HUES64 (cell line): ENCODE measurements around the gene CPSF3.
"Not testable (repeated sequence)": the region's sequence is repeated elsewhere in the genome, so short reads cannot be mapped to it uniquely, and the experiment has no call there.

Source experiments
- H3K27ac ChIP-seq: 2 replicates; pipeline ENCODE4 v1.7.0; 2013; ENCODE audit warnings: low read depth, low read length, inconsistent platforms
- H3K27me3 ChIP-seq: 2 replicates; pipeline ENCODE4 v1.6.1; 2013; ENCODE audit warnings: mild to moderate bottlenecking, low read length; ENCODE audit not compliant: insufficient read depth
- H3K36me3 ChIP-seq: 2 replicates; pipeline ENCODE4 v1.6.1; 2013; ENCODE audit warnings: mild to moderate bottlenecking, low read length; ENCODE audit not compliant: insufficient read depth
- H3K4me1 ChIP-seq: 2 replicates; pipeline ENCODE4 v1.6.1; 2013; ENCODE audit warnings: mild to moderate bottlenecking, low read length, moderate library complexity; ENCODE audit not compliant: insufficient read depth
- H3K4me3 ChIP-seq: 2 replicates; pipeline ENCODE4 v1.5.1; 2013; ENCODE audit warnings: mild to moderate bottlenecking, low read length, moderate library complexity
- H3K9ac ChIP-seq: 2 replicates; pipeline ENCODE4 v1.6.1; 2013; ENCODE audit warnings: mild to moderate bottlenecking, low read depth, low read length
- H3K9me3 ChIP-seq: 2 replicates; pipeline ENCODE4 v1.6.1; 2013; ENCODE audit warnings: low read depth, low read length; ENCODE audit not compliant: insufficient read depth
- WGBS: fragments of 150-250, 120-280 bp; methylation state at CpG from one replicate; pipeline ENCODE4 v1.1.7; 2013; ENCODE audit warnings: missing lambda C conversion rate; 5-methylcytosine and 5-hydroxymethylcytosine counted together

The CPSF3 gene

GRCh38 chr2:9494081-9494480 is 70.6 kb downstream of the CPSF3 start:
- H3K27ac ChIP-seq = no peak overlapping the region
- no peaks in the 10 kb centered on the region for H3K4me1 ChIP-seq
- peaks cover 86% of the 10 kb centered on the region for H3K36me3 ChIP-seq
- WGBS = 97% methylated on average over 1 of the region's 1 CpG
- no peaks in the 10 kb centered on the region for H3K9me3 ChIP-seq
- no peak overlapping the region for H3K9ac ChIP-seq
- no peaks in the 10 kb centered on the region for H3K27me3 ChIP-seq
- no peak overlapping the region for H3K4me3 ChIP-seq

GRCh38 chr2:9497017-9497416 is 73.6 kb downstream of the CPSF3 start:
- H3K4me1 ChIP-seq = no peaks in the 10 kb centered on the region
- H3K27ac ChIP-seq = no peak overlapping the region
- H3K36me3 ChIP-seq = peaks cover 78% of the 10 kb centered on the region
- H3K9ac ChIP-seq = no peak overlapping the region
- H3K9me3 ChIP-seq = no peaks in the 10 kb centered on the region
- no peak overlapping the region for H3K4me3 ChIP-seq
- no peaks in the 10 kb centered on the region for H3K27me3 ChIP-seq
- 96% methylated on average over 4 of the region's 4 CpGs for WGBS

- H3K27me3 ChIP-seq = no peaks in the 10 kb centered on the region
- H3K4me3 ChIP-seq = no peak overlapping the region
- no peak overlapping the region for H3K9ac ChIP-seq
- no peaks in the 10 kb centered on the region for H3K4me1 ChIP-seq
- H3K27ac ChIP-seq = no peak overlapping the region
- peaks cover 72% of the 10 kb centered on the region for H3K36me3 ChIP-seq
- WGBS = 97% methylated on average over 1 of the region's 1 CpG
- H3K9me3 ChIP-seq = no peaks in the 10 kb centered on the region
Measured at GRCh38 chr2:9498210-9498609, 74.8 kb downstream of the CPSF3 start.

- H3K9ac ChIP-seq = no peak overlapping the region
- H3K36me3 ChIP-seq = peaks cover 57% of the 10 kb centered on the region
- H3K9me3 ChIP-seq = no peaks in the 10 kb centered on the region
- 69% methylated on average over 1 of the region's 1 CpG for WGBS
- H3K27me3 ChIP-seq = no peaks in the 10 kb centered on the region
- H3K4me3 ChIP-seq = no peak overlapping the region
- H3K4me1 ChIP-seq = no peaks in the 10 kb centered on the region
- H3K27ac ChIP-seq = no peak overlapping the region; the same call in 1 of the 2 replicates
Measured at GRCh38 chr2:9508931-9509330, 85.5 kb downstream of the CPSF3 start.

GRCh38 chr2:9513946-9514345 is 90.5 kb downstream of the CPSF3 start:
- peaks cover 64% of the 10 kb centered on the region for H3K36me3 ChIP-seq
- H3K27me3 ChIP-seq, H3K4me3 ChIP-seq, H3K9me3 ChIP-seq, H3K9ac ChIP-seq, H3K4me1 ChIP-seq, H3K27ac ChIP-seq: not testable (repeated sequence)
- WGBS = 100% methylated on average over 3 of the region's 3 CpGs

- H3K4me1 ChIP-seq = no peaks in the 10 kb centered on the region
- H3K27ac ChIP-seq = no peak overlapping the region
- no peaks in the 10 kb centered on the region for H3K27me3 ChIP-seq
- H3K36me3 ChIP-seq = peaks cover 76% of the 10 kb centered on the region
- 100% methylated on average over 2 of the region's 2 CpGs for WGBS
- H3K4me3 ChIP-seq = no peak overlapping the region
- no peaks in the 10 kb centered on the region for H3K9me3 ChIP-seq
- no peak overlapping the region for H3K9ac ChIP-seq
Measured at GRCh38 chr2:9517118-9517782, 93.8 kb downstream of the CPSF3 start.

- 95% methylated on average over 3 of the region's 3 CpGs for WGBS
- no peak overlapping the region for H3K4me3 ChIP-seq
- H3K4me1 ChIP-seq = no peaks in the 10 kb centered on the region
- no peaks in the 10 kb centered on the region for H3K27me3 ChIP-seq
- no peak overlapping the region for H3K9ac ChIP-seq
- peaks cover 77% of the 10 kb centered on the region for H3K36me3 ChIP-seq
- H3K9me3 ChIP-seq = no peaks in the 10 kb centered on the region
- H3K27ac ChIP-seq = no peak overlapping the region
Measured at GRCh38 chr2:9518163-9518562, 94.7 kb downstream of the CPSF3 start.

GRCh38 chr2:9518780-9519179 is 95.3 kb downstream of the CPSF3 start:
- H3K9ac ChIP-seq = no peak overlapping the region
- peaks cover 78% of the 10 kb centered on the region for H3K36me3 ChIP-seq
- WGBS = 97% methylated on average over 5 of the region's 7 CpGs
- no peaks in the 10 kb centered on the region for H3K4me1 ChIP-seq
- no peaks in the 10 kb centered on the region for H3K9me3 ChIP-seq
- H3K27me3 ChIP-seq = no peaks in the 10 kb centered on the region
- no peak overlapping the region for H3K27ac ChIP-seq
- H3K4me3 ChIP-seq = no peak overlapping the region

- Histone ChIP-seq H3K27ac (no peak overlapping the region), H3K4me3 (no peak overlapping the region), H3K4me1 (no peaks in the 10 kb centered on the region), H3K27me3 (no peaks in the 10 kb centered on the region), H3K36me3 (peaks cover 78% of the 10 kb centered on the region), H3K9me3 (no peaks in the 10 kb centered on the region), H3K9ac (no peak overlapping the region)
- 93% methylated on average over 2 of the region's 2 CpGs for WGBS
Measured at GRCh38 chr2:9519250-9519649, 95.8 kb downstream of the CPSF3 start.
